ENCODE data around the gene NID2. TPM values are rescaled to one million over a fixed set of nuclear protein-coding genes. Genes with fewer than 3 reads are reported as not detected.

The NID2 gene, protein sequence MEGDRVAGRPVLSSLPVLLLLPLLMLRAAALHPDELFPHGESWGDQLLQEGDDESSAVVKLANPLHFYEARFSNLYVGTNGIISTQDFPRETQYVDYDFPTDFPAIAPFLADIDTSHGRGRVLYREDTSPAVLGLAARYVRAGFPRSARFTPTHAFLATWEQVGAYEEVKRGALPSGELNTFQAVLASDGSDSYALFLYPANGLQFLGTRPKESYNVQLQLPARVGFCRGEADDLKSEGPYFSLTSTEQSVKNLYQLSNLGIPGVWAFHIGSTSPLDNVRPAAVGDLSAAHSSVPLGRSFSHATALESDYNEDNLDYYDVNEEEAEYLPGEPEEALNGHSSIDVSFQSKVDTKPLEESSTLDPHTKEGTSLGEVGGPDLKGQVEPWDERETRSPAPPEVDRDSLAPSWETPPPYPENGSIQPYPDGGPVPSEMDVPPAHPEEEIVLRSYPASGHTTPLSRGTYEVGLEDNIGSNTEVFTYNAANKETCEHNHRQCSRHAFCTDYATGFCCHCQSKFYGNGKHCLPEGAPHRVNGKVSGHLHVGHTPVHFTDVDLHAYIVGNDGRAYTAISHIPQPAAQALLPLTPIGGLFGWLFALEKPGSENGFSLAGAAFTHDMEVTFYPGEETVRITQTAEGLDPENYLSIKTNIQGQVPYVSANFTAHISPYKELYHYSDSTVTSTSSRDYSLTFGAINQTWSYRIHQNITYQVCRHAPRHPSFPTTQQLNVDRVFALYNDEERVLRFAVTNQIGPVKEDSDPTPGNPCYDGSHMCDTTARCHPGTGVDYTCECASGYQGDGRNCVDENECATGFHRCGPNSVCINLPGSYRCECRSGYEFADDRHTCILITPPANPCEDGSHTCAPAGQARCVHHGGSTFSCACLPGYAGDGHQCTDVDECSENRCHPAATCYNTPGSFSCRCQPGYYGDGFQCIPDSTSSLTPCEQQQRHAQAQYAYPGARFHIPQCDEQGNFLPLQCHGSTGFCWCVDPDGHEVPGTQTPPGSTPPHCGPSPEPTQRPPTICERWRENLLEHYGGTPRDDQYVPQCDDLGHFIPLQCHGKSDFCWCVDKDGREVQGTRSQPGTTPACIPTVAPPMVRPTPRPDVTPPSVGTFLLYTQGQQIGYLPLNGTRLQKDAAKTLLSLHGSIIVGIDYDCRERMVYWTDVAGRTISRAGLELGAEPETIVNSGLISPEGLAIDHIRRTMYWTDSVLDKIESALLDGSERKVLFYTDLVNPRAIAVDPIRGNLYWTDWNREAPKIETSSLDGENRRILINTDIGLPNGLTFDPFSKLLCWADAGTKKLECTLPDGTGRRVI (N-terminal part only)
- 93.0 and 119 TPM in 2 replicates for total RNA-seq (2012; rRNA removed)

GRCh38 chr14:52068615-52069306 lies at the start of gene NID2:
Gene NID2 (minus strand): TSS chr14:52069059. CDS start chr14:52068994, 65 bp downstream.
- Histone ChIP-seq H3K9me3 (replicated peaks; ENCODE audit: low read length) (no peaks in the 10 kb centered on the region), H3K4me2 (ENCODE audit: low read length) (peak within 1 kb of the TSS; percentile 85), H3K36me3 (ENCODE audit: insufficient read depth, low read length) (peaks cover 17% of the 10 kb centered on the region), H3K27me3 (ENCODE audit: control insufficient read depth, insufficient read depth, low read length) (no peaks in the 10 kb centered on the region), H3K4me1 (ENCODE audit: control insufficient read depth, insufficient read depth, low read length) (peaks cover 51% of the 10 kb centered on the region), H3K9ac (ENCODE audit: low read depth, low read length) (peak within 1 kb of the TSS; percentile 89), H3K4me3 (ENCODE audit: low read length) (peak within 1 kb of the TSS; percentile 81)

DNA sequence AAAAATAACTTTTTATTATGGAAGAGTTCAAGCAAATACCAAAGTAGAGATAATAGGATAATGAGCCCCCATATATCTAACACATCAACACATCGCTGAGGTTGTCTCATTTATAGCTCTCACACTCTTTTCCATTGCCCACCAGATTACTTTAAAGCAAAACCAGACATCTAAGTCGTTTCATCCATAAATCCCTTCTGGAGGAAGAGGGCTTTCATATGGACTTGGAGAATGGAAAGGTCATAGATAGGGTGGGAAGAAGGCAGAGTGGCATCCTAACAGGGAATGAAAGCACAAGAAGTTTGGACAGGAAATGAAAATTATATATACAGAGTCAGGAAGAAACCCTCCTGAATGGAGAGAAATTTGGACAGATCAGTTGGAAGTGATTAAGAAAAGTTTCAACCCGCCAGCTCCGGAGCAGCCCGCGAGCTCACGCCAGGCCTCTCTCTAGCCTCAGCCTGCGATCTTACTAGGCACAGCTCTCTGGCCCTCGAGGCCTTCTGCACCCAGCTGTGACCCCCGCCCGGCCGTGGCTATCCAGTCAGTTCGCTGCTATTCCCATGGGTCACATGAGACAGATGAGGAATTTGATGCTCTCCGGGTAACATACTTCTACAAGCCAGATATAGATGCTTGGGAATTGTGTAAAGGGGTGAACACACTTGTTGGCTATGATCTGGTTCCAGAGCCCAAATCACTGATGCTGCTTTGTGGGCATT lies 48.4 kb upstream of the NID2 start:
- Histone ChIP-seq H3K4me2 (ENCODE audit: low read length) (no peak overlapping the region), H3K4me3 (ENCODE audit: low read length) (no peak overlapping the region), H3K9ac (ENCODE audit: low read depth, low read length) (no peak overlapping the region), H3K27me3 (ENCODE audit: control insufficient read depth, insufficient read depth, low read length) (no peaks in the 10 kb centered on the region), H3K9me3 (replicated peaks; ENCODE audit: low read length) (no peaks in the 10 kb centered on the region), H3K4me1 (ENCODE audit: control insufficient read depth, insufficient read depth, low read length) (peaks cover 6% of the 10 kb centered on the region), H3K36me3 (ENCODE audit: insufficient read depth, low read length) (no peaks in the 10 kb centered on the region)

DNA sequence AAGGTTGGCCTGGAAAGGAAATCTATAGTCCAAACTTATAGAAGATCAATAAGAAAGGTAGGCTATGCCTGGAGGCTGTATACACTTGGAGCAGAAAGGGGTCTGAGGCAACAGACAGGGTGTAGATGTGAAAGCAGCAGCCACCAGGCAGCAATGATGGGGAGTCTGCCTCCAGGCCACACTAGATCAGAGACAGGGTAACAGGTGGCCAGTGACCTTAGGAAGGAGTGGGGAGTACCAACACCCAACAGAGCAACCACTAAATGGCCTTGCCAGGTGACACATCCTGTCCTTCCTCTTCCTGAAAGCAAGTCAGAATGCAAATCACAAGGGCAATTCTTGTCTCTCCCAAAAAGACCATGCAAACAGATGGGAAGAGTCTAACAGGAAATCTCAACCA lies 46.4 kb upstream of the NID2 start:
- H3K36me3 ChIP-seq (ENCODE audit: insufficient read depth, low read length) = no peaks in the 10 kb centered on the region

GRCh38 chr14:52112336-52113018 lies 43.6 kb upstream of the NID2 start:
- no peaks in the 10 kb centered on the region for H3K36me3 ChIP-seq (ENCODE audit: insufficient read depth, low read length)
- no peak overlapping the region for H3K4me3 ChIP-seq (ENCODE audit: low read length)
- H3K27me3 ChIP-seq (ENCODE audit: control insufficient read depth, insufficient read depth, low read length) = no peaks in the 10 kb centered on the region
- H3K4me2 ChIP-seq (ENCODE audit: low read length) = peak overlapping the region; percentile 11
- H3K9me3 ChIP-seq (replicated peaks; ENCODE audit: low read length) = no peaks in the 10 kb centered on the region
- peaks cover 24% of the 10 kb centered on the region for H3K4me1 ChIP-seq (ENCODE audit: control insufficient read depth, insufficient read depth, low read length)
- H3K9ac ChIP-seq (ENCODE audit: low read depth, low read length) = no peak overlapping the region

More for the DNA sequence above, 46.4 kb upstream of the NID2 start:
- Histone ChIP-seq H3K4me1 (ENCODE audit: control insufficient read depth, insufficient read depth, low read length) (peaks cover 19% of the 10 kb centered on the region), H3K9me3 (replicated peaks; ENCODE audit: low read length) (no peaks in the 10 kb centered on the region), H3K4me3 (ENCODE audit: low read length) (no peak overlapping the region), H3K9ac (ENCODE audit: low read depth, low read length) (no peak overlapping the region), H3K4me2 (ENCODE audit: low read length) (no peak overlapping the region), H3K27me3 (ENCODE audit: control insufficient read depth, insufficient read depth, low read length) (no peaks in the 10 kb centered on the region)

DNA sequence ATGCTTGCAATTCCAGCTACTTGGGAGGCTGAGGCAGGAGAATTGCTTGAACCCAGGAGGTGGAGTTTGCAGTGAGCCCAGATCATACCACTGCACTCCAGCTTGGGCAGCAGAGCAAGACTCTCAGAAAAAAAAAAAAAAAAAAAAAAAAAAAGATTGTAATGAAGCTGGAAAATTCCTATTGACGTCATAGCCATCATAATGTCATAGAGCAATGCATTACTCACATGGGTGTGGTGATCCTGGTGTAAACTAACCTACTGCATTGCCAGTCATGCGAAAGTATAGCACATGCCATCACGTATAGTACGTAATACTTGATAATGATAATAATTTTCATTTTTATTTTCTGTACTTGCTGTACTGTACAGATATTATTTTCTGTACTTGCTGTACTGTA lies 42.7 kb upstream of the NID2 start:
- H3K36me3 ChIP-seq (ENCODE audit: insufficient read depth, low read length) = no peaks in the 10 kb centered on the region
- H3K9me3 ChIP-seq (replicated peaks; ENCODE audit: low read length) = no peaks in the 10 kb centered on the region
- peaks cover 24% of the 10 kb centered on the region for H3K4me1 ChIP-seq (ENCODE audit: control insufficient read depth, insufficient read depth, low read length)
- H3K4me2 ChIP-seq (ENCODE audit: low read length) = no peak overlapping the region
- no peaks in the 10 kb centered on the region for H3K27me3 ChIP-seq (ENCODE audit: control insufficient read depth, insufficient read depth, low read length)
- H3K9ac ChIP-seq (ENCODE audit: low read depth, low read length) = no peak overlapping the region
- H3K4me3 ChIP-seq (ENCODE audit: low read length) = no peak overlapping the region

- Histone ChIP-seq H3K4me3 (ENCODE audit: low read length) (no peak overlapping the region), H3K4me2 (ENCODE audit: low read length) (peak overlapping the region; percentile 38), H3K36me3 (ENCODE audit: insufficient read depth, low read length) (no peaks in the 10 kb centered on the region), H3K27me3 (ENCODE audit: control insufficient read depth, insufficient read depth, low read length) (no peaks in the 10 kb centered on the region), H3K4me1 (ENCODE audit: control insufficient read depth, insufficient read depth, low read length) (peaks cover 27% of the 10 kb centered on the region), H3K9me3 (replicated peaks; ENCODE audit: low read length) (no peaks in the 10 kb centered on the region), H3K9ac (ENCODE audit: low read depth, low read length) (no peak overlapping the region)
Measured at GRCh38 chr14:52110441-52111086, 41.7 kb upstream of the NID2 start.

- H3K27me3 ChIP-seq (ENCODE audit: control insufficient read depth, insufficient read depth, low read length) = no peaks in the 10 kb centered on the region
- H3K4me2 ChIP-seq (ENCODE audit: low read length) = no peak overlapping the region
- no peaks in the 10 kb centered on the region for H3K9me3 ChIP-seq (replicated peaks; ENCODE audit: low read length)
Measured at GRCh38 chr14:52108823-52109222, 40.0 kb upstream of the NID2 start.

GRCh38 chr14:52106840-52107239 lies 38.0 kb upstream of the NID2 start:
- no peaks in the 10 kb centered on the region for H3K27me3 ChIP-seq (ENCODE audit: control insufficient read depth, insufficient read depth, low read length)
- H3K4me1 ChIP-seq (ENCODE audit: control insufficient read depth, insufficient read depth, low read length) = peaks cover 19% of the 10 kb centered on the region
- H3K4me2 ChIP-seq (ENCODE audit: low read length) = no peak overlapping the region
- no peaks in the 10 kb centered on the region for H3K36me3 ChIP-seq (ENCODE audit: insufficient read depth, low read length)
- no peaks in the 10 kb centered on the region for H3K9me3 ChIP-seq (replicated peaks; ENCODE audit: low read length)
- H3K9ac ChIP-seq (ENCODE audit: low read depth, low read length) = no peak overlapping the region
- no peak overlapping the region for H3K4me3 ChIP-seq (ENCODE audit: low read length)

More at GRCh38 chr14:52108823-52109222, 40.0 kb upstream of the NID2 start:
- no peak overlapping the region for H3K9ac ChIP-seq (ENCODE audit: low read depth, low read length)
- no peaks in the 10 kb centered on the region for H3K36me3 ChIP-seq (ENCODE audit: insufficient read depth, low read length)
- no peak overlapping the region for H3K4me3 ChIP-seq (ENCODE audit: low read length)
- H3K4me1 ChIP-seq (ENCODE audit: control insufficient read depth, insufficient read depth, low read length) = peaks cover 27% of the 10 kb centered on the region

- no peaks in the 10 kb centered on the region for H3K27me3 ChIP-seq (ENCODE audit: control insufficient read depth, insufficient read depth, low read length)
- no peaks in the 10 kb centered on the region for H3K9me3 ChIP-seq (replicated peaks; ENCODE audit: low read length)
- peaks cover 3% of the 10 kb centered on the region for H3K4me1 ChIP-seq (ENCODE audit: control insufficient read depth, insufficient read depth, low read length)
- no peak overlapping the region for H3K4me2 ChIP-seq (ENCODE audit: low read length)
- no peak overlapping the region for H3K9ac ChIP-seq (ENCODE audit: low read depth, low read length)
- H3K4me3 ChIP-seq (ENCODE audit: low read length) = no peak overlapping the region
- H3K36me3 ChIP-seq (ENCODE audit: insufficient read depth, low read length) = no peaks in the 10 kb centered on the region
Measured at GRCh38 chr14:52103416-52103815, 34.6 kb upstream of the NID2 start.
